Posterior cingulate gyrus (tissue), 11 donors: ENCODE data around the gene GJC3.
"Not testable (repeated sequence)": the region's sequence is repeated elsewhere in the genome, so short reads cannot be mapped to it uniquely, and the experiment has no call there.

Source experiments
- DNase-seq, 10 donors: peaks; one replicate each; pipeline versions ENCODE4 v3.0.0 to v3.0.0-alpha.2; 2020 to 2021; ENCODE audit warnings: mixed read lengths in 3 of 10
- intact Hi-C: fragments of 100-400 bp; cut with DNase I; formaldehyde crosslinking; loops from one replicate; pipeline ENCODE4 v1.15.1; 2023

The GJC3 gene

DNA sequence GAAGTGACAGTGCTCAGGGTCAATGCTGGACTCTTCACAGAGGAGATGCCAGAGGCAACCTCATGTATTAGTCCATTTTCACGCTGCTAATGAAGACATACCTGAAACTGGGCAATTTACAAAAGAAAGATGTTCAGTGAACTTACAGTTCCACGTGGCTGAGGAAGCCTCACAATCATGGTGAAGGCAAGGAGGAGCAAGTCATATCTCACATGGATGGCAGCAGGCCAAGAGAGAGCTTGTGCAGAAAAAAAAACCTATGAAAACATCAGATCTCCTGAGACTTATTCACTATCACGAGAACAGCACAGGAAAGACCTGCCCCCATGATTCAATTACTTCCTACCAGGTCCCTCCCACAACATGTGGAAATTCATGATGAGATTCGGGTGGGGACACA is 5.6 kb upstream of the GJC3 start:
- DNase-seq, intact Hi-C loops: not testable (repeated sequence)

DNA sequence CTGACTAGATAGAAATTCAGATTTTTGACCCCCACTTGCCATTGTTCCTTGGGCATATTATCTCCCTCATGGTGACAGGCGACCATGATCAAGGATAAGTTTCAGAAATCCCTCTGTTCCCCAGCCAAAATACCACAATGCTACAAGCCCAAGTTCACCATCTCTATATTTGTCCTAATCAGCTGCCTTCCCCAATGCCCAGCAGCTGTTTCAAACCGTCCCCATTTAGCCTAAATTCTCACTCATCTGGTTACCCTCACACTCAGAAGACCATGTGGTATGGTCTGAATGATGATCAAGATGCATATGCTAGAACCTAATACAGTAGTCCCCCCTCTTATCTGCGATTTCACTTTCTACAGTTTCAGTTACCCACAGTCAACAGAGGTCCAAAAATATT is 956 bp upstream of the GJC3 start:
- no peak for DNase-seq
- intact Hi-C loops, result no loop called here

DNA sequence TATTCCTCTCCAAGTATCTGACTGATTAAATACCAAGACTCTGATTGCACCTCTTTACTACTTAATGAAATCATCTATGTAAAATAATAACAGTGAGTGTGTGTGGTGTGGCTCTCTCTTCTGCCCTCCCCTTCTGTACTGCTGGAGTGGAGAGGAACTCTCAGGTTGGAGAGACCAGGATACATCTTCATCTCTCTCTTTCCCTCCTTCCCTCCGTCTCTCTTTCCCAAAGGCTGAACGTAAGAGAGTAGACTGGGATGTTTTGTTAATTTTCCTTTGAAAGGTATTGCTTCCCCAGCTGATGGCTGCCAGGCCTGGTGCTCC is 272 bp upstream of the GJC3 start:
- intact Hi-C loops, result no loop called here

DNA sequence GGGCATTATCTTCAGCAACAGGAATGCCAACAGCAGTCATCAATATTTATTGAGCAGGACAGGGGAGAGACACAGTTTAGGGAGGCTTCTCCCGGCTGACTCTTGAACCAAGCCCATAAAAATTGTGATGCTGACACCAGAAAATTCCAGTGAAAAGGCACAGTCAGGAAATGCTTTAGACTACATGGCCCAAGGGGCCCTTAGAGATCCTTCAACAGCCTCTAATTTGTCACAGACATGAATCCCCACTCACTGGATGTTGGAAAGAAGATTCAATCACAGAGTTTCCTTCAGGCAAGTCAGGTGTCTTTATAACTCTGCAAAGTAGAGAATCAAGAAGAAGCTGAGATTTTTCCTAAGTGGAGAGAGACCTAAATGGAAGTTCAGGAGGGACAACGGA is 1.2 kb downstream of the GJC3 start:
- DNase-seq, result no peak
- intact Hi-C loops, result no loop called here

More for the DNA sequence above, 272 bp upstream of the GJC3 start:
- DNase-seq, result no peak

DNA sequence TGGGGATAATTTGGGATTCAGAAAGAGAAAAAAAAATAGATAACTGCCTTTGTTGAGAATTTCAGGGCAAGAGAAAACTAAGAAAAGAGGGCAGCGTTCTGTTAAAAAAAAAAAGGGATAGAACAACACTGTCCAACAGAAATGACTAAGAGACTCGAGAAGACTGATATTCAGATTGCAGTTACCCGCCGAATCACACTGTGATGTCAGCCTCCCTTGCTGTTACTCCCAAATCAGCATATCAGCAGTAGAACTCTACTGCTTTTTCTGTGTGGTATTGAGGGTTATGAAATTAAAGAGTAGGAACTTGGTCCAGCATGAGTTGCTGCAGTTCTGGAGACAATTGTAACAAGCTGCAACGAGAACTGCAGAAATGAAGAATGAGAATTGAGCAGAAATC is 1.9 kb downstream of the GJC3 start:
- DNase-seq, result no peak
- intact Hi-C loops, result no loop called here

DNA sequence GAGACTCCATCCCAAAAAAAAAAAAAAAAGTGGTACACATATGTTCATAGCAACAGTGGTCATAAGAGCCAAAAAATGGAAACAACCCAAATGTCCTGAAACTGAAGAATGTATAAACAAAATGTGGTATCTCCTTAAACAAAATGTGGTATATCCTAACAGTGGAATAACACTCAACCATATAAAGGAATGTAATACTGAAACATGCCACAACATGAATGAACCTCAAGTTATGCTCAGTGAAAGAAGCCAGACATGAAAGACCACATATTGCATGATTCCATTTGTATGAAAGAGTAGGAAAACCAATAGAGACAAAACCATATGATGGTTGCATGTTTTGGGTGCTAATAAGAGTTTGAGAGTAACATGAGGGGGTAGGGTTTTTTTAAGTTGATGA is 3.1 kb downstream of the GJC3 start:
- intact Hi-C loops, result no loop called here

DNA sequence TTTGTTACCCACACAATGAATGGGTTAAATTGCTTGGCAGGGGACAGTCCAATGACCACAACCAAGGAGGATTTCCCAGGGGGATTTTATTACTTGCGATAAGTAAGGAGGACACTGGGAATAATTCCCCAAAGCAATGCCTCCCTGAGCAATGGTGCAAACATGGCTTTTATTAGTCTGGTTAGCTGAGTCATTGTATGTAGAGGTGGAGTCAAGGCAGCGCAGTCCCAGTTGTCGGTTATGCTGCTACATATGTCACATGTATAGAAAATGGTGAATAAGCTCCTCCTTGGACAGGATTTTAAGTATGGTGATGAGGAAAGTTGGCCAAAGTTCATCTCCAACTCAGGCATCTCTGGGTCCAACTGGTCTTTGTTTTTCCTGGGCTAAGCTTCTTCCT is 6.2 kb downstream of the GJC3 start:
- intact Hi-C loops, result no loop called here
- DNase-seq, result no peak

More for the DNA sequence above, 3.1 kb downstream of the GJC3 start:
- DNase-seq, result no peak

DNA sequence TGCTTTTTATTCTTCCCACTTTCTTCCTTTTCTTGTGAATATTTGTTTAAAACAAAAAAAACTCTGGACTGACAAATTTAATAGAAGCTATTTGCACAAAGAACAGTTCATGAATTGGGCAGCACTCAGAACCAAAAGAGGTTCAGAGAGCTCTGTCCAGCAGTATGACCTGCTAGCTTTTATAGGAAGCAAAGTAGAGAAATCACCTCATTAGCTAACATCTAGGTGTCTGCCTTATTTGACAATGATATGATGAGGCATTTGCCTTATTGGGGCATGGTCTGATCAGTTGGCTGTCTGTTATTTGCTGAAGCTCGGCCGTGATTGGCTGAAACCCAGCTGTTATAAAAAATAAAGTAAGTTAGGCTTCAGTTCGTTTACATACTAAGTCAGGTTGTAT is 9.3 kb downstream of the GJC3 start:
- no peak for DNase-seq
- intact Hi-C loops, result no loop called here

DNA sequence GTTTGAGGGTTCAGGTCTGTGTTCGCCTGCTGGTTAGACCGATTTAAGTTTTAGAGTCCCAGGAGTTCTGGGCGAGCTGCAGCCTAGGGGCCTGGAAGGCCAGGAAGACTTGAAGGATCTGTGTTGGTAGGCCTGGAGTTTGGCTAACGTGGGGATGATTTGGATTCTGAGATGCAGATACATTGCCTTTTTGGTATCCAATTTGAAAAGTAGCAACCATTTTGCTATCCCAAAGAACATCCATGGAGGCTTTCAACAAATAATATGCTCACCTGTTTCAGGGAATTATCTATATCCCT is 9.7 kb downstream of the GJC3 start:
- DNase-seq, result no peak
- intact Hi-C loops, result loop anchor here (10.0 kb wide), 1 partner anchor 135 kb away; no protein-coding TSS in a partner anchor

DNA sequence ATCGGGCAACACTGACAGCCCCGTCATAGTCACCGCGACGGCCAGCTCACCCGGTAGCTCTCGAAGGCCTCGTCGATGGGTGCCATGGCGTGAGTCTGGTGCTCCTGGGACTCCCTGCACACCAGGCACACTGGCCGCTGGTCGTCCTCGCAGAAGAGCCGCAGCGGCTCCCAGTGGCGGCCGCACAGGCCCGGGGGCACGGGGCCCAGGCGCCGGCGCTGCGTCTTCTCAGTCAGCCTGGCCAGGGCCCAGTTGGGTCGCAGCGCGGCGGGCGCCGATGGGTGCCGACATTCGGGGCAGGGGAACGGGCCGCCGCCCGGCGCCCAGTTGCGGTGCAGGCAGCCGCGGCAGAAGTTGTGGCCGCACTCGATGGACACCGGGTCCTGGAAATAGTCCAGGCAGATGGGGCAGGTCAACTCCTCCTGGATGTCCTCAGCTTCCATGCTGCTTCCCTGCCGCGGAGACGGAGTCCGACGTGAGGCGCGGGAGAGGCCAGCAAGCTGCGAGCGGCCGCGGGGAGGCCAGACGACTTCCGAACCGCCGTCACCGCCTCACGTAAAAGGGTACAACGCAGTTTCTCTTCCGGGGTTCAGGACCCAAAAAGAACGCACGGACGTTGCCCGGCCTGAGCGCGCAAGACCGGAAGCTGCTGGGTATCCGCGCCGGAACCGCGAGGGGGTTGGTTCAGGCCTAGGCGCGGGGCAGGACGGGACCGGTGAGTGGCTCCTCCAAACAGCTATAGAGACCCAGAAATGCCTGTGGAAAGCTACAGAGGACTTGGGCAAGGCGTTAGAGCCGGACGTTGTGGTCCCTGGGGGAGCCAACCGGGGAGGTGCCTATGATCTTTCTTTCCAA is 10.2 kb downstream of the GJC3 start, which contains the start of gene TRIM4:
Gene TRIM4 (minus strand): TSS at position 572 of the 855 bp plus-strand sequence. CDS start 129 bp downstream, at position 443.
- peak; percentile 85 to 99 (median 92) for DNase-seq
- intact Hi-C loops, result loop anchor here (10.0 kb wide), 1 partner anchor 136 kb away; no protein-coding TSS in a partner anchor

DNA sequence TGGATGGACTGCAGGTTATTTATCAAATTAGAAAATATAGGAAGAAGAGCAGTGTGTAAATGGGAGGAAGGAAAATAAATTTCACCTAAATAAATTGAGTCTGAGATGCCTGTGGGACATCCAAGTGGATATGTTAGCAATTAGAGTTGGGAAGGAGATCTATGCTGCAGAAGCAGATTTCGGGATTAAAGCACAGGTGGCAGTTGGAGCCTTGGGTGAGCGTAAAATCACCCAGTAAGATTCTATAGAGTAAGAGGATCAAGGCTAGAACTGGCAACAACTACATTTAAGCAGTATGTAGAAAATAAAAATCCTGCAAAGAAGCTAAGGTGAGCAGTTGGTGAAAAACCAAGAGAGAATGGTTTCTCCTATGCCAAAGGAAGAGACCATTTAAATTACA is 18.4 kb downstream of the GJC3 start:
- intact Hi-C loops, result loop anchor here (10.0 kb wide), 1 partner anchor 144 kb away; no protein-coding TSS in a partner anchor

DNA sequence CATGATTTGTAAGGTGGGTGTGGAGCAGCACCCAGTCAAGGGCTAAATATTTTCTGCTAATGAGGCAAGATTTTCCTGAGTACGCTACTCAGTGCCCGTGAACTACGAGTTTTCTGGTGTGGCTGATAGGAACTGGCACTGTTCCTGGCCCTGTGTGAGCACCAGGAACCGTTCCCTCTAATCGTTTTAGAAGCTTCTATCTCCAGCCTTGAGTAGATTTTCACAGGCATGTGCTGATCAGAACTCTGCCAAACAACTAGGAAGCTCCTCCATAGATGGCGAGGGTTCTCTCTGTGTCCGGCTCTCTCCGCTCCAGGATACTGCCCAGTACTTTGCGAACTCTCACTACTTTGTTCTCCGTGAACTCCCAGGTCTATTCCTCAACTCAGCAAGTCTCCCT is 27.8 kb downstream of the GJC3 start:
- intact Hi-C loops, result no loop called here
- no peak for DNase-seq

More for the DNA sequence above, 18.4 kb downstream of the GJC3 start:
- no peak for DNase-seq

DNA sequence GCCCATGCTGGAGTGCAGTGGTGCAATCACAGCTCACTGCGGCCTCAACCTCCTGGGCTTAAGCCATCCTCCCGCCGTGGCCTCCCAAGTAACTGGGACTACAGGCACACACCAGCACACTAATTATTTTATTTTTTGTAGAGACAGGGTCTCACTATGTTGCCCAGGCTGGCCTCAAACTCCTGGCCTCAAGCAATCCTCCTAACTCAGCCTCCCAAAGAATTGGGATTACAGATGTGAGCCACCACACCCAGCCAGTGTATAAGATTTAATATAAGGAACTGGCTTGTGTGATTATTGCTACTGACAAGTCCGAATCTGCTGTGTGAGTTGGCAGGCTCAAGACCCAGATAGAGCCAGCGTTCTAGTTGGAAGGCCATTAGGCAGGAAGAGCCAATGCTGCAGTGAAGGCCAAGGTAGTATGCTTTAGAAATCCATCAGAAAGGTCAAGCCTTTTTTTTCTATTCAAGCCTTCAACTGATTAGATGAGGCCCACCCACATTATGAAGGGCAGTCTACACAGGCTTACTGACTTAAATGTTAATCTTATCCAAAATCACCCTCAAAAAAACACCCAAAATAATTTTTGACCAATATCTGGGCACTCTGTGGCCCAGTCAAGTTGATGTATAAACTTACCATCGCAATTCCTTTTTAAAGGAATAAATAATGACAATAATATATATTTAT is 29.4 kb downstream of the GJC3 start:
- DNase-seq, result no peak
- intact Hi-C loops, result no loop called here

DNA sequence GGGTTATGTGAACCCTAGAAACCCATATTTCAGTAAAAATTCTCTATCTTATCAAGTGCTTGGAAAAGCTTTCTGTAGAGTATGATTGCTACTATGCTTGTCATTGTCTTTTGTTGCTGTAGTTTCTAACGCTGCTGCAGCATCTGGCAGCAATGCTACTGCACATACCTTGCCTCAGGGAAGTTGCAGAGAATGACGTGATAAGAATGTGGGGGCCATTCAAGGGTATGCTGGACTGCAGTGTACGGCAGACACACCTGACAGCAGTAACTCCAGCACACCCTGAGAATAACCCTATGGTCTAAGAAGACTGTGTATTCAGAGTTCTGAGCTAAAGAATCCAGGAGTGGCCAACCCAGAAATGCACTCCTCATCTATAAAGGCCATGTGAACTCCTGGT is 30.6 kb downstream of the GJC3 start:
- DNase-seq, result no peak
- intact Hi-C loops, result no loop called here

DNA sequence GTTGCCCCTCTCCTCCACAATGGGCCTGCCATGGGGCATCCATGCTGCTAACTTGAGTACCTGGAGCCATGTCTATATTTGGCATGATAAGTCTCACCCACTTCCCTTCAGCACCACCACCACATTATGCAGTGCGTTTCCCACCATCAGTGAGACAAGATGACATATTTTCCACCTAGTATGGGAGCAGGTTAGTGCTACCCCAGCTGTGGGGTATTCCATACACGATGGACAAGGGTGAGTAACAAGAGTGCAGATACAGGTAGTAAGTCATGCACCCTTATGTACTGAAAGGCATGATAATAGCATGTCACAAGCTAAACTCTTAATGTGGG is 31.4 kb downstream of the GJC3 start:
- intact Hi-C loops, result no loop called here
- no peak for DNase-seq

DNA sequence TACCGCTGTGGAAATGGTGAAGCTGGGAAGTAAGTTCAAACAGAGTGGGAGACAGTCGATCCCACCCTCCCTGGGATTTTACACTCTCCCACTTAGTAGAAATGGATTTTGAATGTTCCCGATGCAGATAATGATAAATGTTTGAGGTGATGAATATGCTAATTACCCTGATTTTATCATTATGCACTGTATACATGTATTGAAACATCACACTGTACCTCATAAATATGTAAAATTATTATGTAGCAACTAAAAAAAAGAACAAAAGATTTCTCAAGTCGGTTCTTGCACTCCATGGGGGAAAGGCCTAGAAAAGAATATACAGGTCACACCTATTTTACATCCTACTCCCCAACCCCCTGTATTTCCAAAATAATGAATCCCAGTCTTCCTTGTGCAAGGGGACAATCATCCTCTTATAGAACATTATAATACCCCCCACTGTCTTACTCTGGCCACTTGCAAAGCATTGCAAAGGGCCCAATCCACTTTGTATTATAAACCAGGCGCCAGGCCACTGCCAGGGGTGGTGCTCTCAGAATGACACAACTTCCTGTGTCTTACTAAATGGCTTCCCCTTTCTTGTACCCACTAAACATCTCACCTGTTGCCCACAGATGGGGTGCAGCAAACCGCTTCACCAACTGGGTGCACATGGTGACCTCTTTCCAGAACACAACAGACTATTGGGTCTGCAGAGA is 31.9 kb downstream of the GJC3 start:
- intact Hi-C loops, result no loop called here
- peak in 1 of 10 donors; percentile 76 for DNase-seq

DNA sequence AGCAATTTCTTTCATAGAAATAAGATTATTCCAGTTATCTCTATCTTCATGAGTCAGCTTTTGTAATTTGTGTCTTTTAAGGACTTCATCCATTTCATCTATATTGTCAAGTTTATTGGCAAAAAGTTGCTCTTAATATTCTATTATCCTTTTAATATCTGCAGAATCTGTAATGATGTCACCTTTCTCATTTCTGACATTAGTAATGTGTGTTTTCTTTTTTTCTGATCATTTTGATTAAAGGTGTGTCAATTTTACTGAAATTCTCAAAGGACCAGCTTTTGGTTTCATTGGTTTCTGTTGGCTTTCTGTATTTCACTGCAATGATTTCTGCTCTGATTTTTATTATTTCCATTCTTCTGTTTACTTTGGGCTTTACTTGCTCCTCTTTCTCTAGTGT is 34.7 kb downstream of the GJC3 start:
- intact Hi-C loops, result no loop called here
- no peak for DNase-seq

DNA sequence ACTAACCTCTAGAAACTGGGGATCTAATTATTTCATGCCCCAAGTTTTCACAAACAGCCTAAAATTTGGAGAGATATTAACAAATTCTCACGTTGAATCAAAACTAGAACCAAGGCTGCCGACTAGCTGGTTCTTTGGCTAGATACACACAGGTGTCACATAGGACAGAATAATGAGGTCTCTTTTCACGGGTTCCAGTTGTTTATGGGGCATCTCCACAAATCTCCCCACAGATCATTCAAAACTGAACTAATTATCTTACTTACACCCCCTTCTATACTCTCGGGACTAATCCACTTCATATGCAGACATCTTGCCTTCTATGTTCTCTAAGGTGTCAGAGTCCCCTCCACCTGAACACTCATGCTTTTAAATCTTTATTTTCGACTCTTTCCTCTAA is 36.1 kb downstream of the GJC3 start:
- no peak for DNase-seq
- intact Hi-C loops, result no loop called here

DNA sequence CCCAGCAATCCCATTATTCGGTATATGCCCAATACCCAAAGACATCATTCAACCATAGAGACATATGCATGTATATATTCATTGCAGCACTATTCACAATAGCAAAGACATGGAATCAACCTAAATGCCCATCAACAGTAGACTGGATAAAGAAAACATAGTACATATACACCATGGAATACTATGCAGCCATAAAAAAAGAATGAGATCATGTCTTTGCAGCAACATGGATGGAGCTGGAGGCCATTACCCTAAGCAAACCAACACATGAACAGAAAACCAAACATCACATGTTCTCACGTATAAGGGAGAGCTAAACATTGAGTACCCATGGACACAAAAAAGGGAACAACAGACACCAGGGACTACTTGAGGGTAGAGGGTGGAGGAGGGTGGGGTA is 39.1 kb downstream of the GJC3 start:
- DNase-seq, intact Hi-C loops: not testable (repeated sequence)

DNA sequence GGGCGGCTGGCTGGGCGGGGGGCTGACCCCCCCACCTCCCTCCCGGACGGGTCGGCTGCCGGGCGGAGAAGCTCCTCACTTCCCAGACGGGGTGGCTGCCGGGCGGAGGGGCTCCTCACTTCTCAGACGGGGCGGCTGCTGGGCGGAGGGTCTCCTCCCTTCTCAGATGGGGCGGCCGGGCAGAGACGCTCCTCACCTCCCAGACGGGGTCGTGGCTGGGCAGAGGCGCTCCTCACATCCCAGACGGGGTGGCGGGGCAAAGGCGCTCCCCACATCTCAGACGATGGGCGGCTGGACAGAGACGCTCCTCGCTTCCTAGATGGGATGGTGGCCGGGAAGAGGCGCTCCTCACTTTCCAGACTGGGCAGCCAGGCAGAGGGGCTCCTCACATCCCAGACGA is 41.1 kb downstream of the GJC3 start:
- DNase-seq, intact Hi-C loops: not testable (repeated sequence)

DNA sequence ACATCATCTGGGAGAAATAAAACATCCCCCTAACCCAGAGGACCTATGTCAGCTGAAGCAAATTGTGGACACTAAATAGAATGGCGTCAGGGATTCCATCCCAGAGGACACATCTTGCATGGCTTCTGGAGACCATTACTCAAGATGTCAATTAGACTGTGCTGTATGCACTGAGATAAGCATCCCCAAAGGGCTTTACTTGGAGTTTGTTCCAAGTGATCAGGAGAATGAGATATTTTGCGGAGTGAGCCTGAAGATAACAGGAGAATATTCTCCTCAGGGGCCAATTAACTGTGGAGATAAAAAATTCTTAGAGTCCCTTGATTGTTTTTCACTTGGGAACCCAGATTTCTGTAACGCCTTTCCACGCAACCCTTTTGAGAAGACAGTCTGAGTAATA is 48.0 kb downstream of the GJC3 start:
- intact Hi-C loops, result no loop called here
- no peak for DNase-seq

DNA sequence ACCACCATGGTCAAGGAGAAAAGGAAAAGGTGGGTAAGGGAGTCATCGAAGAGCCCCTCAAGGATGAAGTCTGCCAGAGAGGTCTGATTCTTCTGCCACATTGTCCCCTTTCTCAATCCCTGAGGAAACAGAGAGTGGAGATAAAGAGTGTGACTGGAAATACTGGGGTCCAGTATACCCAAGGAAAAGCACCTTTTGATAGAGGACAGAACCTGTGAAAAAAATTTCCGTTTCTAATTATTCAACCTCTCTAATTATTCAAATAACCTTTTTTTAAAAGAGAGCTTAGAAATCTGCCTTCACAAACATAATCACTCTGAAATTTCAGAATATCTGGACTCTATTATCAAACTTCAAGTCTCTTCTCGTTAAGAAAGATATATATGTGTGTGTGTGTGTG is 52.5 kb downstream of the GJC3 start, which contains the start of gene OR2AE1:
Gene OR2AE1 (minus strand): TSS at position 101 of the 400 bp plus-strand sequence. CDS start 0 bp downstream, at position 101.
- intact Hi-C loops, result no loop called here
- DNase-seq, result no peak
